HepG2 (cell line): Measurements from ENCODE around the gene PACSIN1. TPM values are rescaled to one million over a fixed set of nuclear protein-coding genes. Genes with fewer than 3 reads are reported as not detected.

ENCODE experiments used
- CHD4 ChIP-seq: fragments of 200-600 bp; sonication (generic); IDR thresholded peaks from 2 replicates; pipeline ENCODE4 v1.7.0; 2017; ENCODE audit warnings: mild to moderate bottlenecking, low read length, borderline replicate concordance
- EP300 ChIP-seq, 3 experiments: sonication (generic) in 1 of 3; formaldehyde crosslinking in 1 of 3; IDR thresholded peaks; 2 replicates each; pipeline versions ENCODE4 v1.5.1 to v1.6.1; 2011 to 2020; ENCODE audit warnings: low read depth in 2 of 3, low read length in 2 of 3, borderline replicate concordance in 1 of 3, improper control_type of control experiment in 1 of 3, mild to moderate bottlenecking in 1 of 3, missing genetic modification reagents in 1 of 3, moderate library complexity in 1 of 3
- IKZF1 ChIP-seq: fragments of 450-650 bp; IDR thresholded peaks from 2 replicates; pipeline ENCODE4 v1.7.1; 2016
- ISL2 ChIP-seq: sonication (generic); formaldehyde crosslinking; IDR thresholded peaks from 2 replicates; pipeline ENCODE4 v1.5.0; 2020; ENCODE audit warnings: missing genetic modification reagents
- PREB ChIP-seq: sonication (generic); formaldehyde crosslinking; IDR thresholded peaks from 2 replicates; pipeline ENCODE4 v1.4.0; 2020; ENCODE audit warnings: missing genetic modification reagents
- SATB2 ChIP-seq: sonication (generic); formaldehyde crosslinking; IDR thresholded peaks from 2 replicates; pipeline ENCODE4 v1.5.0; 2020; ENCODE audit warnings: missing genetic modification reagents
- TEF ChIP-seq: sonication (generic); formaldehyde crosslinking; IDR thresholded peaks from 2 replicates; pipeline ENCODE4 v1.5.0; 2020; ENCODE audit warnings: missing genetic modification reagents
- ZBTB44 ChIP-seq: sonication (generic); formaldehyde crosslinking; IDR thresholded peaks from 2 replicates; pipeline ENCODE4 v1.4.0; 2020; ENCODE audit warnings: missing genetic modification reagents
- ZEB1 ChIP-seq: IDR thresholded peaks from 2 replicates; pipeline ENCODE4 v1.6.1; 2012; ENCODE audit warnings: mild to moderate bottlenecking, low read depth, inconsistent platforms; ENCODE audit not compliant: insufficient replicate concordance
- ZMYM3 ChIP-seq: sonication (generic); formaldehyde crosslinking; IDR thresholded peaks from 2 replicates; pipeline ENCODE4 v1.5.1; 2020; ENCODE audit warnings: mild to moderate bottlenecking, missing genetic modification reagents
- ZNF235 ChIP-seq: sonication (generic); formaldehyde crosslinking; IDR thresholded peaks from 2 replicates; pipeline ENCODE4 v1.8.1; 2023; ENCODE audit warnings: mild to moderate bottlenecking, missing genetic modification reagents, borderline replicate concordance
- ZNF276 ChIP-seq: sonication (generic); formaldehyde crosslinking; IDR thresholded peaks from 2 replicates; pipeline ENCODE4 v1.4.0; 2020; ENCODE audit warnings: mild to moderate bottlenecking, low read depth, missing genetic modification reagents
- ZNF354B ChIP-seq: sonication (generic); formaldehyde crosslinking; IDR thresholded peaks from 2 replicates; pipeline ENCODE4 v1.8.0; 2022; ENCODE audit warnings: mild to moderate bottlenecking, missing genetic modification reagents
- ZNF446 ChIP-seq: sonication (generic); formaldehyde crosslinking; IDR thresholded peaks from 2 replicates; pipeline ENCODE4 v1.5.0; 2020; ENCODE audit warnings: mild to moderate bottlenecking, missing genetic modification reagents
- ZNF530 ChIP-seq: sonication (generic); formaldehyde crosslinking; IDR thresholded peaks from 2 replicates; pipeline ENCODE4 v1.5.0; 2020; ENCODE audit warnings: low read depth, mild to moderate bottlenecking, missing genetic modification reagents
- ZNF580 ChIP-seq: IDR thresholded peaks from 2 replicates; pipeline ENCODE4 v1.6.1; 2016; ENCODE audit warnings: low read depth, borderline replicate concordance
- ZNF615 ChIP-seq: sonication (generic); formaldehyde crosslinking; IDR thresholded peaks from 2 replicates; pipeline ENCODE4 v1.5.0; 2020; ENCODE audit warnings: mild to moderate bottlenecking, missing genetic modification reagents, borderline replicate concordance
- ZNF639 ChIP-seq: conservative IDR thresholded peaks from 2 replicates; pipeline ENCODE4 v1.6.1; 2018; ENCODE audit warnings: missing genetic modification reagents
- ZNF7 ChIP-seq: IDR thresholded peaks from 2 replicates; pipeline ENCODE4 v1.6.1; 2016; ENCODE audit warnings: missing biosample characterization, missing genetic modification reagents
- ZNF710 ChIP-seq: sonication (generic); formaldehyde crosslinking; IDR thresholded peaks from 2 replicates; pipeline ENCODE4 v1.5.0; 2020; ENCODE audit warnings: mild to moderate bottlenecking, missing genetic modification reagents, borderline replicate concordance
- polyA plus RNA-seq, 8 experiments: library from polyadenylated mRNA; depleted of rRNA in 3 of 8; stranded (reverse) in 7 of 8; unstranded in 1 of 8; fragments of >200 nt; fragmentation: Illumina TruSeq in 4 of 8; extraction: Trizol in 4 of 8; gene quantifications; 2 replicates each; pipeline versions ENCODE4 v1.2.1 to v1.2.3, GENCODE V29; 2011 to 2016; ENCODE audit warnings: low read depth in 4 of 8, missing spikeins in 1 of 8, mixed read lengths in 1 of 8; ENCODE audit not compliant: insufficient read depth in 1 of 8
- total RNA-seq, 5 experiments: library from RNA; depleted of rRNA; stranded (reverse); fragments of >200 nt; fragmentation: Illumina TruSeq; extraction: Trizol; gene quantifications; 2 replicates each; pipeline ENCODE4 v1.2.3, GENCODE V29; 2016; ENCODE audit warnings: low read depth in 1 of 5

PACSIN1 gene
- total and polyA plus RNA-seq, 2 of the 13 experiments (the other 11 are each of a cell fraction or from before 2014, with no cell fraction given): not detected

- TF ChIP-seq ZNF639 (CRISPR knock-in tag) (no peak), ZNF710 (CRISPR knock-in tag) (0 out of 2 replicates have a peak, but pooled peaks have one; percentile 58), PREB (no peak), ZNF530 (no peak), EP300 (IDR thresholded peaks at IDR 0.05; ENCODE audit: low read depth in 2 of 2, low read length in 2 of 2) (no peak), EP300 (CRISPR knock-in tag; IDR thresholded peaks at IDR 0.05; ENCODE audit: borderline replicate concordance) (no peak), ZNF235 (CRISPR knock-in tag) (no peak), ZNF580 (CRISPR knock-in tag) (peak; percentile 55; the same call in 1 of the 2 replicates), SATB2 (CRISPR knock-in tag) (no peak), ZNF446 (CRISPR knock-in tag) (no peak), ZNF354B (CRISPR knock-in tag) (no peak), ZMYM3 (CRISPR knock-in tag) (peak; percentile 54; the same call in 1 of the 2 replicates), ZNF7 (CRISPR knock-in tag) (no peak), ZBTB44 (no peak), TEF (CRISPR knock-in tag) (no peak), ISL2 (no peak), ZNF276 (CRISPR knock-in tag) (no peak), IKZF1 (no peak), ZNF615 (CRISPR knock-in tag) (no peak), CHD4 (0 out of 2 replicates have a peak, but pooled peaks have one; percentile 38), ZEB1 (no peak)
Measured at GRCh38 chr6:34526992-34527728, 61.3 kb downstream of the PACSIN1 start (continued).
